Measurements from ENCODE around the gene TAF3.
"Not testable (repeated sequence)": the region's sequence is repeated elsewhere in the genome, so short reads cannot be mapped to it uniquely, and the experiment has no call there.

Gene TAF3

GRCh38 chr10:7797582-7797981 lies 20.7 kb upstream of the TAF3 start:
- peak; percentile 85 for DNase-seq (ENCODE audit: low read depth)
- H3K4me3 ChIP-seq (ENCODE audit: low read length) = no peak overlapping the region
- TF ChIP-seq, protein P1, sequence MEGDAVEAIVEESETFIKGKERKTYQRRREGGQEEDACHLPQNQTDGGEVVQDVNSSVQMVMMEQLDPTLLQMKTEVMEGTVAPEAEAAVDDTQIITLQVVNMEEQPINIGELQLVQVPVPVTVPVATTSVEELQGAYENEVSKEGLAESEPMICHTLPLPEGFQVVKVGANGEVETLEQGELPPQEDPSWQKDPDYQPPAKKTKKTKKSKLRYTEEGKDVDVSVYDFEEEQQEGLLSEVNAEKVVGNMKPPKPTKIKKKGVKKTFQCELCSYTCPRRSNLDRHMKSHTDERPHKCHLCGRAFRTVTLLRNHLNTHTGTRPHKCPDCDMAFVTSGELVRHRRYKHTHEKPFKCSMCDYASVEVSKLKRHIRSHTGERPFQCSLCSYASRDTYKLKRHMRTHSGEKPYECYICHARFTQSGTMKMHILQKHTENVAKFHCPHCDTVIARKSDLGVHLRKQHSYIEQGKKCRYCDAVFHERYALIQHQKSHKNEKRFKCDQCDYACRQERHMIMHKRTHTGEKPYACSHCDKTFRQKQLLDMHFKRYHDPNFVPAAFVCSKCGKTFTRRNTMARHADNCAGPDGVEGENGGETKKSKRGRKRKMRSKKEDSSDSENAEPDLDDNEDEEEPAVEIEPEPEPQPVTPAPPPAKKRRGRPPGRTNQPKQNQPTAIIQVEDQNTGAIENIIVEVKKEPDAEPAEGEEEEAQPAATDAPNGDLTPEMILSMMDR (conservative IDR thresholded peaks at IDR 0.05; ENCODE audit: low read depth, low read length) = no peak

DNA sequence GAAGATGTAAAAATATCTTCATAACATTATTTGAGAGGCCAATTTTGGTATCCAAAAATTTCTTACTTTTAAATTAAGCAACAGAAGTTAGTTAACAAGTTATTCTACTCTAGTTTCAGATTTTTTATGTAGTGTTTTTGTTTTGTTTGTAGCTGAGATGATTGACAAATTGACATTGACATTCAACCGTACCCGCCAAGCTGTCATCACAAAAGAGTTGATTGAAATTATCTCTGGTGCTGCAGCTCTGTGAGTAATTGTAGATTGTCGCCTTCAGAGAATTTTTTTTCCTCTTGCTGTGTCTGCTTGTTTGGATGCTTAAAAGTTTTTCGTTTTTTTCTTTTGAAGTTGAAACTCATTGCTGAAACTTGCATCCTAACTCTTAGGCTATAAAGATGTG lies 15.7 kb upstream of the TAF3 start:
- H3K4me3 ChIP-seq (ENCODE audit: low read length) = no peak overlapping the region
- DNase-seq (ENCODE audit: low read depth) = no peak
- TF ChIP-seq, protein P1 (conservative IDR thresholded peaks at IDR 0.05; ENCODE audit: low read depth, low read length) = no peak

GRCh38 chr10:7804216-7804615 lies 14.1 kb upstream of the TAF3 start:
- no peak for DNase-seq (ENCODE audit: low read depth)
- H3K4me3 ChIP-seq (ENCODE audit: low read length) = no peak overlapping the region
- TF ChIP-seq, protein P1 (conservative IDR thresholded peaks at IDR 0.05; ENCODE audit: low read depth, low read length) = no peak

GRCh38 chr10:7804741-7805140 lies 13.6 kb upstream of the TAF3 start:
- DNase-seq (ENCODE audit: low read depth) = no peak
- no peak overlapping the region for H3K4me3 ChIP-seq (ENCODE audit: low read length)
- TF ChIP-seq, protein P1 (conservative IDR thresholded peaks at IDR 0.05; ENCODE audit: low read depth, low read length) = no peak

- DNase-seq (ENCODE audit: low read depth) = no peak
- no peak overlapping the region for H3K4me3 ChIP-seq (ENCODE audit: low read length)
- TF ChIP-seq, protein P1 (conservative IDR thresholded peaks at IDR 0.05; ENCODE audit: low read depth, low read length) = no peak
These were observed 9.5 kb upstream of the TAF3 start for GRCh38 chr10:7808686-7809267.

- no peak for DNase-seq (ENCODE audit: low read depth)
- H3K4me3 ChIP-seq (ENCODE audit: low read length) = no peak overlapping the region
- TF ChIP-seq, protein P1 (conservative IDR thresholded peaks at IDR 0.05; ENCODE audit: low read depth, low read length) = no peak
These were observed 7.9 kb upstream of the TAF3 start for GRCh38 chr10:7810443-7810842.

GRCh38 chr10:7811000-7811399 lies 7.3 kb upstream of the TAF3 start:
- no peak for DNase-seq (ENCODE audit: low read depth)
- TF ChIP-seq, protein P1 (conservative IDR thresholded peaks at IDR 0.05; ENCODE audit: low read depth, low read length) = no peak
- H3K4me3 ChIP-seq (ENCODE audit: low read length) = no peak overlapping the region

- DNase-seq (ENCODE audit: low read depth); H3K4me3 ChIP-seq (ENCODE audit: low read length): not testable (repeated sequence)
These were observed 6.6 kb upstream of the TAF3 start for GRCh38 chr10:7811743-7812142.

All from retinal pigment epithelial cell (primary cell).